NCI-H2227 (cell line): ENCODE data around the gene CAMKMT.

Experiments used
- DNase-seq: peaks from one replicate; lab custom pipeline; 2025; ENCODE audit not compliant: unreplicated experiment; lab: John Stamatoyannopoulos, UW

Gene CAMKMT

GRCh38 chr2:44442019-44442418 lies 80.3 kb downstream of the CAMKMT start:
- DNase-seq = no peak

GRCh38 chr2:44443517-44443916 lies 81.8 kb downstream of the CAMKMT start:
- DNase-seq = no peak

GRCh38 chr2:44444881-44445280 lies 83.1 kb downstream of the CAMKMT start:
- DNase-seq = no peak

GRCh38 chr2:44448860-44449527 lies 87.2 kb downstream of the CAMKMT start:
- no peak for DNase-seq

- DNase-seq = no peak
Observed at GRCh38 chr2:44450082-44450481, 88.3 kb downstream of the CAMKMT start.

GRCh38 chr2:44450806-44451205 lies 89.1 kb downstream of the CAMKMT start:
- DNase-seq = no peak

- DNase-seq = no peak
Observed at GRCh38 chr2:44452069-44452583, 90.4 kb downstream of the CAMKMT start.

GRCh38 chr2:44453259-44453658 lies 91.5 kb downstream of the CAMKMT start:
- DNase-seq = no peak

GRCh38 chr2:44455877-44456276 lies 94.1 kb downstream of the CAMKMT start:
- no peak for DNase-seq

DNA sequence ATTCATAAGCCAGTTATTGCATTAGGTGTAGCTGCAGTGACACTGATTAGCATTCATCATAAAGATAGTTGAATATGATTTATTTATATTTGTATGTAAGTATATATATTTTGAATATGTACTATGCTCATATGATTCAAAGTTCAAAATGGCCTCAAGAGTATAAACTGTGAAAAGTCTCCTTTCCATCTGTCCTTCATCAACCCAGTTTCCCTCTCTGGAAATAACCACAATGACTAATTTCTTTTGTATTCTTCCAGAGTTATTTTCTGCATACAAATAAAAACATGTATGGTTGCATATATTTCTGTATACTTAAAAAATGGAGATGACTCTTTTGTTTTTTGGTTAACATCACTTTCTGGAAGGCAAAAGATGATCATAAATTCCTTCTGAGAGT lies 95.2 kb downstream of the CAMKMT start:
- DNase-seq = no peak

DNA sequence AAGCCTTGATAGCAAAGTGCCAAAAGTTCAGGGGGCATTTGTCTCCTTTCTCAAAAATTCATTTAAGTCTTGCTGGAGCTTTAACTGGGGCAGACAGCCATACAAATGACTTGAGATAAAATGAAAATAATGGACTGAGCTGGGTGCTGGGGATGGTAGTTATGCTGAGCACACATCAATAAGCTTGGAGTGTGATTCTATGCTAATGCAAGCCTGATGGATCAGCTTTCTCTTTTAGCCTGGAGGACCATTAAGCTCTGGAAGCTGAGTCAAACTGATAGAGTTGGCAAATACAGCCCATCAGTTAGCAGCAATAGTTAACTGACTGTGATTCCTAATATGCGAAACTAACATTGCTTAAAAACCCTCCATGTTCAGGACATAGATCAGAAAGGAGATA lies 98.0 kb downstream of the CAMKMT start:
- no peak for DNase-seq

DNA sequence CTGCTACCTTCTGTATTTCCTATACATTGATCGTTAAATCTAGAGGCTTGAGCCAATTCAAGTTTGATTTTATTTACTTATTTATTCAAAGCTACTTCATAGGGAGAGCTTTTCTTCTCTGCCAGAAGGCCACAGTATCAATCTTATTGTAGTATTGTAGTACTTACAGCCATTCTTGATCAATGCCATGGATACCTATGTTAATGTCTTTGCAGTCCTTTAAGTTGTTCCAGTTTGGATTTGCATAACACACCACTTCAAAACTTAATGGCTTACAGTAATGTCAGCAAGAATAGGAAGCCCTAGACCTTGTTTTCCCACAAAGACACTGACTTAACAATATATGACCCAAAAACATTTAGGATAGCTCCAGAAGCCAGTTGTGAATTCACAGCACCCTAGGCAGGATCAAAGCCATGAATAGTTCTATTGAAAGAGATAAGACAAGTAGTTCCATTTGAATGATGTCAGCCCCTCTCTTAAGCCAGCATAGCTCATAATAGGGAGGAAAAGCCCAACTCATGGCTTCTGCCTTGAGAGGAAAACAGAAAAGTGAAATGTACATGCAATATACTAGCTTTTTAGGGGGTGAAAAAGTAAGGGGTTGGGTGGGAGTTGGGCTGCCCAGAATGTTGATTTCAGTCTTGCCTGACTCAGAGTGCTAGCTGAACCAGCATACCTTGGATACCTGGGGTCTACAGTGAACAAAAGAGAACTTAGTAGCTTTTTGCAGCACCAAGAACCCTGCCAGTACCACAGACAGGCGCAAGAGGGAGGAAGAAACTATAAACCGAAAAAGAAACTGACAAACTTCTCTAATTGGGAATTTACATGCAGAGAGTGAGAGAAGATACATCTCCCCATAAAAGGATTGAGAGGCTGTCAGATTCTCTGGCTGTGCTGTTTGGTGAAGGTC lies 101.4 kb downstream of the CAMKMT start:
- DNase-seq = no peak

DNA sequence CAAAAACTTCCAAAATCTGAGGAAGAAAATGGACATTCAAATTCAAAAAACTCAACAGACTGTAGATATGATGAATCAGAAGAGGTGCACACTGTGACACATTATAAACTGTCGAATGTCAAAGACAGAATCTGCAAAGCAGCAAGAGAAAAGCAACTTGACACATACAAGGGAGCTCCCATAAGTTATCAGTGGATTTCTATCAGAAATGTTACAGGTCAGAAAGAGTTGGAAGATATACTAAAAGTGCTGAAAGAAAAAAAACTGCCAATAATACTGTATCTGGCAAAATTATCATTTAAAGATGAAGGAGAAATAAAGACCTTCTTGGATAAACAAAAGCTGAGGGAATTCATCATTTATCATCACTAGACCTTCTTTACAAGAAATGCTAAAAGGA lies 102.7 kb downstream of the CAMKMT start:
- DNase-seq = no peak

DNA sequence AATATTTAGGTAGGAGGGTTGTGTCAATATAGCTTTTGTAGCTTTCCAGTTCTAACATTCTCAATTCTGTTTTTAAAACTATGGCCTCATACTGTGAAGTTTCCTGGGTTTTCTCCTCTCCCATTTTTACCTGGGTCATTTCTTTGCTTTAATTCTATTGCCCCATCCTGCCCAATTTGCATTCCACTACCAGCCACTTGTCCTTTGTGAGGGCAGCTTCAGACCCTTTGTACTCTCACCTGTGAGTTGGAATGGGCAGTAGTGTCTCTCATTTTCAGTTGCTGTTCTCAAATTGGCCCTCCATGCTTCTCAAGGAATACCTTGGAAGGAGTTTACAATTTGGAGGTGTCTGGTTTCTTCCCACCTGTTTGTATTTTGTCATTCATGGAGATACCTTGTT lies 108.4 kb downstream of the CAMKMT start:
- DNase-seq = no peak

- DNase-seq = no peak
Observed at GRCh38 chr2:44477657-44478414, 116.1 kb downstream of the CAMKMT start.

DNA sequence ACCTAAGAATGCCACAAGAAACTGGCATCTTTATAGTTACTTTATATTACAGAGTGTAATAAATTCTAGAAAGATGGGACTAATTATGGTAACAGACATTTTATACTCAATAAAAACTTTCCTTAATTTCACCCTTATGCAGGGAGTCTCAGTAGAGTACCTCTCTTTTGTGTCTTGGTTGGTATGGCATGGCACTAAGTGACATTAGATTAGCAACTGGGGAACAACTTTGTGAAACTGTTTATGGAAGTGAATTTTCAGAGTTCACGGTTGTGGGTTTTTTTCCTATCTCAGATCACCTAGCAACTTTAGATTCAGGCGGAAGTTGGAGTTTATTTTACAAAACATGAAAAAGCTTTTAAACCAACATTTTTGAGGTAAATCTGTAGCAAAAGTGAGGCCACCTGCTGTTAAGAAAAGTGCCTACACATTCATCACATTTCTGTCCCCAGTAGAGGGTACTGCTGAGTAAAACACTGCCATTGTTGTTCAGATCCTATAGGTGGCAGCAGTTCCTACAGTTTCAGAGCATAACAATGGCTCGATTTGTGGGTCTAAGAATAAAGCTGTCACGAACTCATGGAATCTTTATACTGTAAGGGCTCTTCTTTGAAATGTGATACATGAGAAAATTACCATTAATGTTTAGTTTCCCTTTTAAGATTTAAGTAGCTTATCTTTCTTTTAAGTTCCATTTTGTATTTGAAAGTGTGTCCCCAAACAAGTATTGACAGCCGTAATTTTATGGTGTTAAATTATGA lies 117.6 kb downstream of the CAMKMT start:
- DNase-seq = peak; percentile 85

- DNase-seq = no peak
Observed at GRCh38 chr2:44480068-44480467, 118.3 kb downstream of the CAMKMT start.

DNA sequence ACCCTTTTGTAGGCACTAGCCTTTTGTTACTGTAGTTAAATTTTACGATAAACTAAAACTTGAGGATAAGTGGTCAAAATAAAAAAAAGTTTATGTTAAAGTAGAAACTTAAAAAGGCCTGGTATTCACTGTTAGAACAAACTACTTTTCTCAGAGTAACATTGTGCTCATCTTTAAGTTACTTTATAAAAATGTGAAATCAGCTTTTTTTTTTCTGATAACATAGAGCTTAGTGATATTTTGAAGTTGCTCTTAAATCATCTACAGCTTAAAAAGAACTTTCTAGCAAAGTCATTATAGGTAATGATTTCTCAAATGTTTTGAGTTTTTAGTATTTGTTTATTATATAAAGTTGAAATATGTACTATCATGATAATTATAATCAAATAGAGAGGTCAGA lies 125.3 kb downstream of the CAMKMT start:
- DNase-seq = no peak

GRCh38 chr2:44490726-44491125 lies 129.0 kb downstream of the CAMKMT start:
- no peak for DNase-seq

DNA sequence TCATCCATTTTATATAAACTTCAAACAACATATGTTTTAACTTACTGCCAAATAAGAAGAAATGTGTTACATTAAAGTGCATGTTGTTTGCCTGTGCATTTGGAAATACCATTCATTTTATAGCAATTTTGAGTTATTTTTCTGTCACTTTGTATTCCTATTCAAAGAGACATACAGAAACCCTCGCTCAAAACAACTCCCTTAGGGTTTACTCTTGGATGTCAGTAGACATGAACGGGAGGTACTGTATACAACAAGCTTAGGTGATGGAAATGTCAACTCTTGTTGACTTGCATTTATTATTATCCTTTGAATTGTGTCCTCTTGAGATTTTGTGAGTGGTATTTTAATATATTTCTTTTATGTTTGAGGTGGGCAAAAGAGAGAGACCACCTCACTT lies 132.3 kb downstream of the CAMKMT start:
- DNase-seq = no peak

DNA sequence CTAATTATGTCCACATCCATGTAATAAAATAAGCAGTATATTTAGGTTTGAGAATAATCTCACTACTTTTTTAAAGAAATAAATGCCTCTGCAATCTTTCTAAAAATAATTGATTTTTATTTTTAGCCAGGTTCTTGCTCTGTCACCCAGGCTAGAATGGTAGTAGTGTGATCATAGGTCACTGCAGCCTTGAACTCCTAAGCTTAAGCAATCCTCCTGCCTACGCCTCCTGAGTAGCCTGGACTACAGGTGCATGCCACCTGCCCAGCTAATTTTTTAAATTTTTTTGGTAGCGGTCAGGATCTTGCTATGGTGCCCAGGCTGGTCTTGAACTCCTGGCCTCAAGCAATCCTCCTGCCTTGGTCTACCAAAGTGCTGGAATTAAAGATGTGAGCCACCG lies 133.3 kb downstream of the CAMKMT start:
- DNase-seq = no peak
